ENCODE data around the gene EXOG.
"Not testable (repeated sequence)": the region's sequence is repeated elsewhere in the genome, so short reads cannot be mapped to it uniquely, and the experiment has no call there.

Gene EXOG

DNA sequence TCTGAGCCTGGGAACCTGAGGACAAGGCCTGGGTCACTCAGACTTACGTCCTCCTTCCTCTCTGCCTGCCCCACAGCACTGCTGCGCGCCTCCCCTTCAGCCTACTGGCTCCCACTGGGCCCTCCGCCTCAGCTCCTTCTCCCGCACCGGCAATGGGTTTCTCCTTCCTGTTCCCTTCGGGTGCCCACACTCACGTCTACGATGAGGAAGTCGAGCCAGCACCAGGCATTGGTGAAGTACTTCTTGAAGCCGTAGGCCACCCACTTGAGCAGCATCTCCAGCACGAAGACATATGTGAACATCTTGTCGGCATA, 70.0 kb downstream of the EXOG start:
- no peak for DNase-seq

DNA sequence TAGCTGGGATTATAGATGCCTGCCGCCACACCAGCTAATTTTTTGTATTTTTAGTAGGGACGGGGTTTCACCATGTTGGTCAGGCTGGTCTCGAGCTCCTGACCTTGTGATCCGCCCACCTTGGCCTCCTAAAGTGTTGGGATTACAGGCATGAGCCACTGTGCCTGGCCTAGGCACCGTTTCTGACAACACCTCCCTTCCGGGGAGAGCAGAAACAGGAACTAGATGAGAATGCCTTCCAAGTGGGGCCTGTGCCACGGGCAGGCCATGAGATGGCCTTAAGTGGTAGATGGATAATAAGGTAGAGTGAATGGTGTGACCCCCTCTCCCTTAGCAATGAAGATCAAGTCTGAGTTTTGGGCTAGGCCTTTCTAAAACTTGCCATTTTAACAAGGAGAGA, 70.7 kb downstream of the EXOG start:
- not testable (repeated sequence) for DNase-seq

- no peak for DNase-seq
Measured at GRCh38 chr3:38567498-38567897, 71.4 kb downstream of the EXOG start.

DNA sequence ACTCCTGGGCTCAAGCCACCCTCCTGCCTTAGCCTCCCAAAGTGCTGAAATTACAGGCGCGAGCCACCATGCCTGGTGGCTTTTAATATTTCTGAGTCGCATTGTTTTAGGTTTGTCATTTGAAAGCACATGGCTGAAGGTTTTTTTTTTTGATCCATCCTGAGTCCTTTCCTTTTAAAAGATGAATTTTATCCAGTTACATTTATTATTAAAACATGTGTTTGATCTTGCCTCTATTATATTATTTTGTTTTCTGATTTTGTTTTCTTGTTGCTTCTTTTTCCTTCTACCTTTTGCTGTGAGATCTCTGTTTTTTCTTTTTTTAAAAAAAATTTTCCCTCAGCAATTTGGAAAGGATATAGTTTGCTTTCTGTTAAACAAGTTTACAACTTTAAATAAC, 77.0 kb downstream of the EXOG start:
- no peak for DNase-seq

- no peak for DNase-seq
Measured at GRCh38 chr3:38573556-38573955, 77.4 kb downstream of the EXOG start.

DNA sequence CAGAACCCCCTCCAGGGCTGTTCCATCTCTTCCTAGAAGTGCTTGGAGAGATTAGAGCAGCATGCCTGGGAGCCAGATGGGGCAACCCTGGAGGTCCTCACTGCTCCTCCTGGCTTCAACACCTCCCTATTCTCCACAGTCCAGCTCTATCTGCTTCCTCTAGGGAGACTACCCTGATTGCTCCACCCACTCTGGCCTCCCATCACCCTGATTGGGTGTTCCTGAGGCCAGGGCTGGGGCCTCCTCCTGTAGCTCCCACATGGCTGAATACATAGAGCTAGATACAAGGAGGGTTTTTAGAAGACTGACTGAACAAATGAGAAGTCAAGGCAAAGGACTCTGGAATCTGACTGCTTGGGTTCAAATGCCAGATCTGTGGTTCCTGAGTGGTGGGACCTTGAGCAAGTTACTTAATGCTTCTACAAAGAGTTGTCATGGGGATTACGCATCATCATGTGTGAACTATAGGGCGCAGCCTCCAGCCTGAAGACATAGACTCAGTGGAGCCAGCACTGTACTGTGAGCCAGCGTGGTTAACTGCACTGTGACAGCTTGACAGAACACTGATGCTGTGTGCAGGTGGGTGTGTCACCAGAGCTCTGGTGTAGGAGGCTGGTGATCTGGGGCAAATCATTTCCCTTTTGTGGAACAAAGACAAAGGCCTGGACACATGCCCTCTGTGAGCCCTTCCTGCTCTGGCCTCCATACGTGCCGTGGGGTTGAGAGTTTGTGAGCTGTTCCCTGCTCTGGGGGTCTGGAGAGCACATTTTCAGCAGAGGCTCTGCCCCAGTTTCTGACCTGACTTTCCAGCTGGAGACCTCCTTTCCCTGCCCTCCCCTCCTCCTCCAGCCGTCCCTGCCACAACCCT, 78.5 kb downstream of the EXOG start:
- no peak for DNase-seq

- DNase-seq, result no peak
Measured at GRCh38 chr3:38575279-38575843, 79.2 kb downstream of the EXOG start.
